Islet precursor cell (in vitro differentiated cells): ENCODE measurements around the gene DNTT.

Experiments
- DNase-seq: peaks from one replicate; pipeline ENCODE4 v3.0.0-alpha.2; 2018

Gene DNTT

GRCh38 chr10:96276831-96277230 lies 27.4 kb upstream of the DNTT start:
- no peak for DNase-seq

GRCh38 chr10:96279191-96279641 lies 25.0 kb upstream of the DNTT start:
- DNase-seq, result no peak

- DNase-seq, result peak; percentile 64
These were observed 23.4 kb upstream of the DNTT start for GRCh38 chr10:96280859-96281258.

GRCh38 chr10:96281444-96282029 lies 22.7 kb upstream of the DNTT start:
- DNase-seq, result no peak

GRCh38 chr10:96283351-96283750 lies 20.9 kb upstream of the DNTT start:
- no peak for DNase-seq

GRCh38 chr10:96283756-96284155 lies 20.5 kb upstream of the DNTT start:
- DNase-seq, result no peak

- DNase-seq, result no peak
These were observed 18.9 kb upstream of the DNTT start for GRCh38 chr10:96285331-96285752.

GRCh38 chr10:96287392-96288105 lies 16.7 kb upstream of the DNTT start:
- no peak for DNase-seq

GRCh38 chr10:96288151-96288621 lies 16.0 kb upstream of the DNTT start:
- DNase-seq, result no peak

GRCh38 chr10:96289218-96289910 lies 14.9 kb upstream of the DNTT start:
- DNase-seq, result no peak

GRCh38 chr10:96290368-96291133 lies 13.7 kb upstream of the DNTT start:
- DNase-seq, result no peak

- DNase-seq, result no peak
These were observed 11.0 kb upstream of the DNTT start for GRCh38 chr10:96292971-96293920.

- DNase-seq, result no peak
These were observed 8.8 kb upstream of the DNTT start for GRCh38 chr10:96295475-96295874.

- DNase-seq, result no peak
These were observed 6.7 kb upstream of the DNTT start for GRCh38 chr10:96297486-96297885.

- no peak for DNase-seq
These were observed 5.9 kb upstream of the DNTT start for GRCh38 chr10:96298362-96298761.

- DNase-seq, result no peak
These were observed 4.9 kb upstream of the DNTT start for GRCh38 chr10:96299383-96299782.

GRCh38 chr10:96301616-96302015 lies 2.6 kb upstream of the DNTT start:
- DNase-seq, result no peak

- no peak for DNase-seq
These were observed 785 bp downstream of the DNTT start for GRCh38 chr10:96305019-96305418.

GRCh38 chr10:96306516-96306915 lies 2.3 kb downstream of the DNTT start:
- DNase-seq, result peak; percentile 32

- peak; percentile 21 for DNase-seq
These were observed 4.6 kb downstream of the DNTT start for GRCh38 chr10:96308854-96309253.

- no peak for DNase-seq
These were observed 5.5 kb downstream of the DNTT start for GRCh38 chr10:96309628-96310320.
